Left lung (tissue), 10 donors: ENCODE measurements around the gene HABP2. TPM values are rescaled to one million over a fixed set of nuclear protein-coding genes. Genes with fewer than 3 reads are reported as not detected.
A peak's percentile ranks its signal among the peaks of the same experiment; 100 is the strongest.

Experiments
- ATAC-seq: fragments of 200-7000 bp; cut with Tn5 transposase; one replicate; pipeline ENCODE4 v1.9.1; 2020; ENCODE audit warnings: moderate library complexity
- DNase-seq, 4 donors: peaks; one replicate each; pipeline ENCODE4 v3.0.0-alpha.2; 2013 to 2020
- H3K27ac ChIP-seq, 2 donors: fragments of 200-600 bp; sonication (generic) in 1 of 2; one replicate each; pipeline versions ENCODE4 v1.5.0 to v1.8.0; 2020 to 2021
- H3K27me3 ChIP-seq, 2 donors: fragments of 200-600 bp; sonication (generic) in 1 of 2; one replicate each; pipeline versions ENCODE4 v1.5.0 to v1.8.0; 2020 to 2021
- H3K36me3 ChIP-seq, 2 donors: fragments of 200-600 bp; sonication (generic) in 1 of 2; one replicate each; pipeline versions ENCODE4 v1.5.0 to v1.8.0; 2020 to 2021
- H3K4me1 ChIP-seq, 2 donors: fragments of 200-600 bp; one replicate each; pipeline ENCODE4 v1.8.0; 2021
- H3K4me3 ChIP-seq, 2 donors: fragments of 200-600 bp; sonication (generic) in 1 of 2; one replicate each; pipeline versions ENCODE4 v1.5.0 to v1.8.0; 2020 to 2021; ENCODE audit warnings: mild to moderate bottlenecking in 1 of 2
- H3K9me3 ChIP-seq, 2 donors: fragments of 200-600 bp; sonication (generic) in 1 of 2; one replicate each; pipeline versions ENCODE4 v1.5.0 to v1.8.0; 2020 to 2021
- intact Hi-C, 2 donors: fragments of 100-400 bp; cut with DNase I; formaldehyde crosslinking; loops; one replicate each; pipeline versions ENCODE4 v1.11.2 to v1.14.2; 2022
- polyA plus RNA-seq, 6 donors: library from polyadenylated mRNA; unstranded; fragments of 120-200 nt; gene quantifications; one replicate each; pipeline ENCODE4 v1.2.1, GENCODE V29; 2013; ENCODE audit not compliant: insufficient read length in 6 of 6
- total RNA-seq, 2 donors: library from RNA; stranded (reverse); fragmentation: NEBNext Ultra II Directional; extraction: Animal tissue kit (Norgen Biotek cat#: 25700); gene quantifications; one replicate each; pipeline ENCODE4 v1.2.1, GENCODE V29; 2021
- TF ChIP-seq, protein P1 (sequence below), 2 donors: fragments of 200-600 bp; sonication (generic) in 1 of 2; IDR thresholded peaks; one replicate each; pipeline versions ENCODE4 v1.5.0 to v1.8.0; 2021; ENCODE audit warnings: antibody characterized with exemption in 2 of 2
- donor health status: DM: no; HTN: yes; CAD: no.
- donor health status: DM: no; HTN: no; CAD: no.

Gene HABP2
- total and polyA plus RNA-seq, 8 donors, result 0.24 to 1.3 (median 0.63) TPM

DNA sequence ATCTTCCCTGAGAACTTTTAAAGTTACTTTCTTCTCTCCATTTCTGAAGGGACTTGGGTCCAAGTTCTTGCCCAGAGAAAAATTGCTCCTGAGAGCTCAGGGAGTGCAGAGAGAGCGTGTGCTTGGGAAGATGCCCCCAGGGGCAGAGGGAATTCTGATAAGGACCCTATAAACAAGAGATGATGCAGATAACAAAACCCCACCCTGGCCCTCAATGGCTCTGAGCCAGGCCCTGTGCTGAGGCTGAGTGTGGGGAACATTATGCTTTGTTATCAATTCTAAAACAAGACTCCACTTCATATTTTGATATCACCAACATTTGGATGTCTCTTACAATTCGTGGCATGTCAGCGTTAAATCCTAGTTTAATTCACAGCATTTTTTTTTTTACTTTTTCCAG is 34.4 kb upstream of the HABP2 start:
- ATAC-seq, result no peak
- Histone ChIP-seq H3K27ac (no peak overlapping the region), H3K9me3 (no peaks in the 10 kb centered on the region), H3K4me3 (no peak overlapping the region), H3K27me3 (no peaks in the 10 kb centered on the region), H3K36me3 (no peaks in the 10 kb centered on the region), H3K4me1 (no peaks in the 10 kb centered on the region)
- TF ChIP-seq, protein P1, sequence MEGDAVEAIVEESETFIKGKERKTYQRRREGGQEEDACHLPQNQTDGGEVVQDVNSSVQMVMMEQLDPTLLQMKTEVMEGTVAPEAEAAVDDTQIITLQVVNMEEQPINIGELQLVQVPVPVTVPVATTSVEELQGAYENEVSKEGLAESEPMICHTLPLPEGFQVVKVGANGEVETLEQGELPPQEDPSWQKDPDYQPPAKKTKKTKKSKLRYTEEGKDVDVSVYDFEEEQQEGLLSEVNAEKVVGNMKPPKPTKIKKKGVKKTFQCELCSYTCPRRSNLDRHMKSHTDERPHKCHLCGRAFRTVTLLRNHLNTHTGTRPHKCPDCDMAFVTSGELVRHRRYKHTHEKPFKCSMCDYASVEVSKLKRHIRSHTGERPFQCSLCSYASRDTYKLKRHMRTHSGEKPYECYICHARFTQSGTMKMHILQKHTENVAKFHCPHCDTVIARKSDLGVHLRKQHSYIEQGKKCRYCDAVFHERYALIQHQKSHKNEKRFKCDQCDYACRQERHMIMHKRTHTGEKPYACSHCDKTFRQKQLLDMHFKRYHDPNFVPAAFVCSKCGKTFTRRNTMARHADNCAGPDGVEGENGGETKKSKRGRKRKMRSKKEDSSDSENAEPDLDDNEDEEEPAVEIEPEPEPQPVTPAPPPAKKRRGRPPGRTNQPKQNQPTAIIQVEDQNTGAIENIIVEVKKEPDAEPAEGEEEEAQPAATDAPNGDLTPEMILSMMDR (IDR thresholded peaks at IDR 0.05), result no peak
- intact Hi-C loops, result loop anchor here in 1 of 2 donors (10.0 kb wide), 1 partner anchor 124 kb away; no protein-coding TSS in a partner anchor
- DNase-seq, result no peak

DNA sequence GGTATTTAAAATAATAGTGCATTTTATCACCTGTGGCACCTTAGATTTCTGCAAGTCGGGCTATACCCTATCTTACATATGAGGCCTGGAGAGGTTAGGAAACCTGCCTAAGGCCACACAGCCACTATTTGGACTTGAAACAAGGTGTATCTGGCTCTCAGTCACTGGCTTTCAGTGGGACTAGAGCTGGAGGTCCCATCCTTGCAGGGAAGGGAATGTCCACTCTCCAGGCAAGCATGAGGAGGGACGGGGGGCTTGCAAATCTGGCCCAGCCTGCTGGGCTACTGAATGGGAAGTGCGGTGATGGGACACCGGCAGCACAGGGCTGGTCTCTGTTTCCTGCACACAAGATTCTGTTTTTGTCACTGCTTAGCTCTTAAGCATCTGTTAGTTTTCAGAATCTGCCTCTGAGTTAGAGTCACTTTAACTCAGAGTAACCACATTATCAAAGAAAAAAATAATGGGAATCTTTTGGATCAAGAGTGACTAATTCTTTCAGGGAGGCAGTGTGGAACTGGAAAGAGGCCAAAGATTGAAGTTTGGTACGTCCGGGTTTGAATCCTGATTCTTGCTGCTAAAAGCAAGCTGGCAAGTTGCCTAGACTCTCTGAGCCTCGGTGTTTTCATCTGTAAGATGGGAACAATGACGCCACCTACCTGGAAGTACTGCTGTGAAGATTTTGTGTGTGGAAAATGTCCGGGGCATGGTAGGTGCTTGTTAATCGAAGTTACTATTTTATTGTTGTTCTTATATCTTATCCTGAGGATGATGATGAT is 33.8 kb upstream of the HABP2 start:
- ATAC-seq (no peak), DNase-seq (no peak)
- H3K4me1 ChIP-seq, result no peaks in the 10 kb centered on the region
- TF ChIP-seq, protein P1 (IDR thresholded peaks at IDR 0.05), result no peak
- no peak overlapping the region for H3K4me3 ChIP-seq
- H3K36me3 ChIP-seq, result no peaks in the 10 kb centered on the region
- H3K27ac ChIP-seq, result no peak overlapping the region
- no peaks in the 10 kb centered on the region for H3K27me3 ChIP-seq
- H3K9me3 ChIP-seq, result no peaks in the 10 kb centered on the region
- intact Hi-C loops, result loop anchor here in 1 of 2 donors (10.0 kb wide), 1 partner anchor 124 kb away; no protein-coding TSS in a partner anchor

DNA sequence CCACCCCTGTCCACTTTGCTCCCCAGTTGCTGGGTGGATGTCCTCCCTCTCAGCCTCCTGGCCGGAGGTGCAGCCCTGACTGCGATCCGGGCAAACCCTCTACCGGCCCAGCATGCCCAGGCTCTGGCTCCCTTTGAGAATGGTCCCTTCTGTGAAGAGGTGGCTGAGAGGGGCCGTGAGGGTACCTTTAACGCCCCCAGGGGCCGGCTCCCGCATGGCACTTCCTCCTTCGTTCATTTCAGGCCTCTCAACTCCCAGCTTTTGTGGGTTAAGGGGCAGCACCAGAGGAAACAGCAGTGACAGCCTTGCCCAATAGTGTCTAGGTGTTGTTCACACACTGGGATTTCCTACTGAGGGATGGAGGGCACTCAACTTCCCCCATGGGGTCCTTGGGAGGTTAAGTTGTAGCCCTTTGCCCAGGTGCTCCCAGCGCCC is 33.2 kb upstream of the HABP2 start:
- Histone ChIP-seq H3K9me3 (no peaks in the 10 kb centered on the region), H3K27ac (no peak overlapping the region), H3K4me1 (no peaks in the 10 kb centered on the region), H3K4me3 (no peak overlapping the region), H3K36me3 (no peaks in the 10 kb centered on the region), H3K27me3 (no peaks in the 10 kb centered on the region)
- intact Hi-C loops, result loop anchor here in 1 of 2 donors (10.0 kb wide), 1 partner anchor 125 kb away; no protein-coding TSS in a partner anchor
- ATAC-seq (no peak), DNase-seq (no peak)
- TF ChIP-seq, protein P1 (IDR thresholded peaks at IDR 0.05), result no peak

DNA sequence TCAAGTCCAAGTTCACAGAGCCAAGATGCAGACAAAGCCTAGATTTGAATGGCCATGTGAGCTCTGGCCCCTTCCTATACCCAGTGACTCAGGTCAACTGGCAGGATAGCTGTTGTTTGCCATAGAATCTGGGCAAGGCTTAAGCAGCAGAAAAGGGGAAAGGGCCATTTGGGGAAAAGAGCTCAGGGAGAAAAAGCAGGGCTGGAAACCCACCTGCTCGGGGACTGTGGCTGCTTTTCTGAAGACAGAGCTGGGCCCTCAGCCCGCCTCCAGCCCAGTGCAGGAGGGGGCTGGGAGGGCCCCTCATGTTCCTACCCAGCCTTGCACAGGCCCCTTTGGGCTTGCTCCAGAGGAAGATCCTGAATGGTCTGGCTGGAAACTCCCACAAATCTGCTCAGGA is 32.6 kb upstream of the HABP2 start:
- Histone ChIP-seq H3K4me3 (no peak overlapping the region), H3K9me3 (no peaks in the 10 kb centered on the region), H3K27ac (no peak overlapping the region), H3K36me3 (no peaks in the 10 kb centered on the region), H3K4me1 (no peaks in the 10 kb centered on the region), H3K27me3 (no peaks in the 10 kb centered on the region)
- DNase-seq (no peak), ATAC-seq (no peak)
- intact Hi-C loops, result no loop called here
- TF ChIP-seq, protein P1 (IDR thresholded peaks at IDR 0.05), result no peak

DNA sequence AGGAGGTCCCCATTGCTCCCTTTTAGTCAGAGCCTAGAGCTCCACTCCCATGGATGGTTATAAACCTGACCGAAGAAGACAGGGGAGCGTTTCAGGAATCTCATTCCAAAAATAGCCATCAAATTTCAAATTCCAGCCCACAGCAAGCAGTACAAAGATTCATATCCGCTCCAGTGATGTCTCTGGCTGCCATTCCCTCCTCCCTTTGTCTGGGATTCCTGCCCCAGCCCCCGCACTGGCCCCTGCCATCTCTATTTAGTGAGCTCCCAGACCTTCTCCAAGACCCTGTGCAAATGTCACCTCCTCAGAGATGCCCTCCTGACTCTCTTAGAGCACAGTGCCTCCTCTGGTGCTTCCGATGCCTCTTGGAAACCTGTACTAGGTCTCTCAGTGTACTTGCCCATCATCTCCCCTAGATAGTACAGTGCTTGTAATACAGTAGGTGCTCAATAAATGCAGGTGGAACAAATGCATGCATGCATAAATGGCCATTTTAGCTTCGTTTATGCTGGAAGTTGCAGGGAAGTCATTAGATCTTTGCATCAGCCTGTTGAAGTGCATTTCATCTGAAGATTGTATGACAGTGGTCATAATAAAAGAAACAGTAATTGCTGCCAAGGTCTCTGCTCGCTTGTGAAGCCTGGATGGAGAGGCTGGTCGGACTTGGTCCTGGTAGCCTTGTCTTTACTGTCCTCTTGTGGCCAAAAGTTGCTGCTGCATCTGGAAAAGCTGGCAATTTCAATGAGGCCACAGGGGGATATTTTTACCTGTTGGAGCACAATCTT is 32.0 kb upstream of the HABP2 start:
- Histone ChIP-seq H3K27ac (no peak overlapping the region), H3K9me3 (no peaks in the 10 kb centered on the region), H3K4me1 (no peaks in the 10 kb centered on the region), H3K27me3 (no peaks in the 10 kb centered on the region), H3K4me3 (no peak overlapping the region), H3K36me3 (no peaks in the 10 kb centered on the region)
- ATAC-seq (peak; percentile 94), DNase-seq (peak in 3 of 4 donors; percentile 57 to 87 (median 70))
- intact Hi-C loops, result no loop called here
- TF ChIP-seq, protein P1 (IDR thresholded peaks at IDR 0.05), result peak; percentile 82 to 99
